T-helper 1 cell treated with Interleukin-12 subunit alpha and Interleukin-12 subunit beta and Interleukin-4 antibody, amounts not matched to agents 30 μg/mL and 1 μg/mL, for 36 hours (primary cell): ENCODE results near the gene FAM47E.
"Not testable (repeated sequence)": the region's sequence is repeated elsewhere in the genome, so short reads cannot be mapped to it uniquely, and the experiment has no call there.

ENCODE experiments used
- H3K27ac Mint-ChIP-seq: one replicate; pipeline ENCODE4 v1.8.0; 2021; ENCODE audit warnings: mild to moderate bottlenecking, mixed read lengths
- H3K27me3 Mint-ChIP-seq: one replicate; pipeline ENCODE4 v1.8.0; 2021; ENCODE audit warnings: low read depth, mixed read lengths
- H3K36me3 Mint-ChIP-seq: one replicate; pipeline ENCODE4 v1.8.0; 2021; ENCODE audit warnings: low read depth, mixed read lengths
- H3K4me1 Mint-ChIP-seq: one replicate; pipeline ENCODE4 v1.8.0; 2021; ENCODE audit warnings: low read depth, mixed read lengths
- H3K4me3 Mint-ChIP-seq: one replicate; pipeline ENCODE4 v1.8.0; 2021; ENCODE audit warnings: mild to moderate bottlenecking, moderate library complexity, mixed read lengths
- H3K9me3 Mint-ChIP-seq: one replicate; pipeline ENCODE4 v1.8.0; 2021; ENCODE audit warnings: mixed read lengths

The FAM47E gene

GRCh38 chr4:76238701-76239100 lies 12.8 kb upstream of the FAM47E start:
- Mint-ChIP-seq H3K4me1 (no peaks in the 10 kb centered on the region), H3K4me3 (no peak overlapping the region), H3K27ac (no peak overlapping the region), H3K27me3 (peaks cover 30% of the 10 kb centered on the region), H3K36me3 (no peaks in the 10 kb centered on the region), H3K9me3 (peaks cover 24% of the 10 kb centered on the region)

- H3K9me3 Mint-ChIP-seq = peaks cover 24% of the 10 kb centered on the region
- H3K27ac Mint-ChIP-seq = no peak overlapping the region
- H3K4me3 Mint-ChIP-seq = no peak overlapping the region
- H3K27me3 Mint-ChIP-seq = peaks cover 32% of the 10 kb centered on the region
- H3K36me3 Mint-ChIP-seq = no peaks in the 10 kb centered on the region
- H3K4me1 Mint-ChIP-seq = no peaks in the 10 kb centered on the region
Observed at GRCh38 chr4:76240236-76240635, 11.3 kb upstream of the FAM47E start.

- H3K36me3 Mint-ChIP-seq, H3K4me3 Mint-ChIP-seq, H3K27ac Mint-ChIP-seq, H3K4me1 Mint-ChIP-seq: not testable (repeated sequence)
- peaks cover 17% of the 10 kb centered on the region for H3K9me3 Mint-ChIP-seq
- peaks cover 37% of the 10 kb centered on the region for H3K27me3 Mint-ChIP-seq
Observed at GRCh38 chr4:76243877-76244276, 7.6 kb upstream of the FAM47E start.

- H3K4me1 Mint-ChIP-seq = no peaks in the 10 kb centered on the region
- H3K36me3 Mint-ChIP-seq = no peaks in the 10 kb centered on the region
- H3K27ac Mint-ChIP-seq = no peak overlapping the region
- peaks cover 47% of the 10 kb centered on the region for H3K27me3 Mint-ChIP-seq
- no peaks in the 10 kb centered on the region for H3K9me3 Mint-ChIP-seq
- no peak overlapping the region for H3K4me3 Mint-ChIP-seq
Observed at GRCh38 chr4:76246025-76246424, 5.5 kb upstream of the FAM47E start.

- no peak overlapping the region for H3K27ac Mint-ChIP-seq
Observed at GRCh38 chr4:76246852-76247251, 4.7 kb upstream of the FAM47E start.

GRCh38 chr4:76250962-76251361 lies 559 bp upstream of the FAM47E start:
- H3K4me1 Mint-ChIP-seq = peaks cover 4% of the 10 kb centered on the region
- H3K9me3 Mint-ChIP-seq = no peaks in the 10 kb centered on the region
- peak overlapping the region; percentile 75 for H3K4me3 Mint-ChIP-seq
- no peaks in the 10 kb centered on the region for H3K36me3 Mint-ChIP-seq
- no peak overlapping the region for H3K27ac Mint-ChIP-seq
- H3K27me3 Mint-ChIP-seq = peaks cover 71% of the 10 kb centered on the region

More at GRCh38 chr4:76246852-76247251, 4.7 kb upstream of the FAM47E start:
- Mint-ChIP-seq H3K4me1 (peaks cover 4% of the 10 kb centered on the region), H3K9me3 (no peaks in the 10 kb centered on the region), H3K4me3 (no peak overlapping the region), H3K36me3 (no peaks in the 10 kb centered on the region), H3K27me3 (peaks cover 47% of the 10 kb centered on the region)

- Mint-ChIP-seq H3K27me3 (peaks cover 72% of the 10 kb centered on the region), H3K9me3 (no peaks in the 10 kb centered on the region), H3K36me3 (no peaks in the 10 kb centered on the region), H3K4me3 (no peak overlapping the region), H3K4me1 (peaks cover 4% of the 10 kb centered on the region), H3K27ac (no peak overlapping the region)
Observed at GRCh38 chr4:76252271-76252653, 741 bp downstream of the FAM47E start.

GRCh38 chr4:76253511-76253910 lies 2.0 kb downstream of the FAM47E start:
- no peaks in the 10 kb centered on the region for H3K9me3 Mint-ChIP-seq
- H3K4me1 Mint-ChIP-seq = peaks cover 4% of the 10 kb centered on the region
- peaks cover 77% of the 10 kb centered on the region for H3K27me3 Mint-ChIP-seq

GRCh38 chr4:76256032-76256431 lies 4.5 kb downstream of the FAM47E start:
- no peak overlapping the region for H3K27ac Mint-ChIP-seq
- H3K4me1 Mint-ChIP-seq = peaks cover 4% of the 10 kb centered on the region
- H3K27me3 Mint-ChIP-seq = peaks cover 69% of the 10 kb centered on the region

More at GRCh38 chr4:76253511-76253910, 2.0 kb downstream of the FAM47E start:
- Mint-ChIP-seq H3K4me3 (no peak overlapping the region), H3K36me3 (no peaks in the 10 kb centered on the region), H3K27ac (no peak overlapping the region)

GRCh38 chr4:76256968-76257367 lies 5.4 kb downstream of the FAM47E start:
- Mint-ChIP-seq H3K36me3 (no peaks in the 10 kb centered on the region), H3K27me3 (peaks cover 64% of the 10 kb centered on the region), H3K4me3 (no peak overlapping the region), H3K9me3 (no peaks in the 10 kb centered on the region), H3K27ac (no peak overlapping the region), H3K4me1 (no peaks in the 10 kb centered on the region)

More at GRCh38 chr4:76256032-76256431, 4.5 kb downstream of the FAM47E start:
- H3K4me3 Mint-ChIP-seq = no peak overlapping the region
- H3K9me3 Mint-ChIP-seq = no peaks in the 10 kb centered on the region
- no peaks in the 10 kb centered on the region for H3K36me3 Mint-ChIP-seq

GRCh38 chr4:76257824-76258223 lies 6.3 kb downstream of the FAM47E start:
- Mint-ChIP-seq H3K36me3 (no peaks in the 10 kb centered on the region), H3K9me3 (no peaks in the 10 kb centered on the region), H3K27me3 (peaks cover 60% of the 10 kb centered on the region), H3K4me1 (no peaks in the 10 kb centered on the region), H3K27ac (no peak overlapping the region), H3K4me3 (no peak overlapping the region)

- Mint-ChIP-seq H3K27me3 (peaks cover 35% of the 10 kb centered on the region), H3K4me1 (no peaks in the 10 kb centered on the region), H3K9me3 (no peaks in the 10 kb centered on the region), H3K36me3 (no peaks in the 10 kb centered on the region), H3K27ac (no peak overlapping the region), H3K4me3 (no peak overlapping the region)
Observed at GRCh38 chr4:76260571-76260970, 9.1 kb downstream of the FAM47E start.

GRCh38 chr4:76265631-76266218 lies 14.2 kb downstream of the FAM47E start:
- peaks cover 15% of the 10 kb centered on the region for H3K27me3 Mint-ChIP-seq
- H3K36me3 Mint-ChIP-seq = no peaks in the 10 kb centered on the region
- no peak overlapping the region for H3K4me3 Mint-ChIP-seq

GRCh38 chr4:76266627-76267026 lies 15.1 kb downstream of the FAM47E start:
- H3K27ac Mint-ChIP-seq = no peak overlapping the region
- H3K27me3 Mint-ChIP-seq = peaks cover 22% of the 10 kb centered on the region
- H3K4me1 Mint-ChIP-seq = no peaks in the 10 kb centered on the region
- H3K4me3 Mint-ChIP-seq = no peak overlapping the region
- no peaks in the 10 kb centered on the region for H3K36me3 Mint-ChIP-seq
- no peaks in the 10 kb centered on the region for H3K9me3 Mint-ChIP-seq

More at GRCh38 chr4:76265631-76266218, 14.2 kb downstream of the FAM47E start:
- H3K4me1 Mint-ChIP-seq = no peaks in the 10 kb centered on the region
- no peak overlapping the region for H3K27ac Mint-ChIP-seq
- no peaks in the 10 kb centered on the region for H3K9me3 Mint-ChIP-seq

GRCh38 chr4:76267811-76268210 lies 16.3 kb downstream of the FAM47E start:
- Mint-ChIP-seq H3K27ac (no peak overlapping the region), H3K9me3 (no peaks in the 10 kb centered on the region), H3K27me3 (peaks cover 16% of the 10 kb centered on the region), H3K4me3 (no peak overlapping the region), H3K4me1 (no peaks in the 10 kb centered on the region), H3K36me3 (no peaks in the 10 kb centered on the region)
